Measurements from ENCODE around the gene CDKAL1.

Gene CDKAL1

DNA sequence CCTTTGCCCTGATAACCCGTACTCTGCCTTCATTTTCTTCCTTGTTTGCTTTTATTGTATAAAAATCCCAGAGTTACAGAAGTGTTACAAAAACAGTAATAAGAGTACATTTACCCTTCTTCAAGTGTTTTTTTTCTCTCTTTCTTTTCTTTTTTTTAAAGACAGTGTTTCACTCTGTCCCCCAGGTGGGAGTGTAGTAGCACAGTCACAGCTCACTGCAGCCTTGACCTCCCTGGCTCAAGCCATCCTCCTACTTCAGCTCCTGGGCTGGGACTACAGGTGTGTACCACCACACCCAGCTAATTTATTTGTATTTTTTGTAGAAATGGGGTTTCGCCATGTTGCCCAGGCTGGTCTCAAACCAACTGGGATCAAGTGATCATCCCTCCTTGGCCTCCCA is 402.7 kb downstream of the CDKAL1 start:
- Histone ChIP-seq H3K27me3 (ENCODE audit: control insufficient read depth, insufficient read depth, low read length) (no peaks in the 10 kb centered on the region), H3K4me2 (ENCODE audit: low read length) (no peak overlapping the region), H3K79me2 (no peaks in the 10 kb centered on the region), H3K27ac (no peak overlapping the region), H3K36me3 (ENCODE audit: control insufficient read depth, insufficient read depth, low read length) (no peaks in the 10 kb centered on the region), H2AFZ (no peak overlapping the region), H3K9ac (no peak overlapping the region), H3K4me3 (ENCODE audit: low read depth, low read length) (no peak overlapping the region), H3K4me1 (no peaks in the 10 kb centered on the region), H3K9me3 (ENCODE audit: control insufficient read depth, low read length) (no peaks in the 10 kb centered on the region)
- TF ChIP-seq, protein P1, sequence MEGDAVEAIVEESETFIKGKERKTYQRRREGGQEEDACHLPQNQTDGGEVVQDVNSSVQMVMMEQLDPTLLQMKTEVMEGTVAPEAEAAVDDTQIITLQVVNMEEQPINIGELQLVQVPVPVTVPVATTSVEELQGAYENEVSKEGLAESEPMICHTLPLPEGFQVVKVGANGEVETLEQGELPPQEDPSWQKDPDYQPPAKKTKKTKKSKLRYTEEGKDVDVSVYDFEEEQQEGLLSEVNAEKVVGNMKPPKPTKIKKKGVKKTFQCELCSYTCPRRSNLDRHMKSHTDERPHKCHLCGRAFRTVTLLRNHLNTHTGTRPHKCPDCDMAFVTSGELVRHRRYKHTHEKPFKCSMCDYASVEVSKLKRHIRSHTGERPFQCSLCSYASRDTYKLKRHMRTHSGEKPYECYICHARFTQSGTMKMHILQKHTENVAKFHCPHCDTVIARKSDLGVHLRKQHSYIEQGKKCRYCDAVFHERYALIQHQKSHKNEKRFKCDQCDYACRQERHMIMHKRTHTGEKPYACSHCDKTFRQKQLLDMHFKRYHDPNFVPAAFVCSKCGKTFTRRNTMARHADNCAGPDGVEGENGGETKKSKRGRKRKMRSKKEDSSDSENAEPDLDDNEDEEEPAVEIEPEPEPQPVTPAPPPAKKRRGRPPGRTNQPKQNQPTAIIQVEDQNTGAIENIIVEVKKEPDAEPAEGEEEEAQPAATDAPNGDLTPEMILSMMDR (IDR thresholded peaks at IDR 0.05), result no peak

GRCh38 chr6:20939161-20939775 is 405.0 kb downstream of the CDKAL1 start:
- Histone ChIP-seq H3K79me2 (no peaks in the 10 kb centered on the region), H2AFZ (no peak overlapping the region), H3K36me3 (ENCODE audit: control insufficient read depth, insufficient read depth, low read length) (no peaks in the 10 kb centered on the region), H3K4me2 (ENCODE audit: low read length) (no peak overlapping the region), H3K27me3 (ENCODE audit: control insufficient read depth, insufficient read depth, low read length) (no peaks in the 10 kb centered on the region), H3K27ac (no peak overlapping the region), H3K4me1 (no peaks in the 10 kb centered on the region), H3K4me3 (ENCODE audit: low read depth, low read length) (no peak overlapping the region), H3K9me3 (ENCODE audit: control insufficient read depth, low read length) (no peaks in the 10 kb centered on the region), H3K9ac (no peak overlapping the region)
- TF ChIP-seq, protein P1 (IDR thresholded peaks at IDR 0.05), result no peak

- Histone ChIP-seq H3K79me2 (no peaks in the 10 kb centered on the region), H3K4me1 (no peaks in the 10 kb centered on the region), H3K4me2 (ENCODE audit: low read length) (no peak overlapping the region)
Measured at GRCh38 chr6:20943040-20943627, 408.9 kb downstream of the CDKAL1 start.

GRCh38 chr6:20943922-20944321 is 409.7 kb downstream of the CDKAL1 start:
- Histone ChIP-seq H3K4me2 (ENCODE audit: low read length) (no peak overlapping the region), H3K9me3 (ENCODE audit: control insufficient read depth, low read length) (no peaks in the 10 kb centered on the region), H3K36me3 (ENCODE audit: control insufficient read depth, insufficient read depth, low read length) (no peaks in the 10 kb centered on the region), H3K27me3 (ENCODE audit: control insufficient read depth, insufficient read depth, low read length) (no peaks in the 10 kb centered on the region), H3K9ac (no peak overlapping the region), H3K27ac (no peak overlapping the region), H3K4me3 (ENCODE audit: low read depth, low read length) (no peak overlapping the region), H3K79me2 (no peaks in the 10 kb centered on the region), H3K4me1 (no peaks in the 10 kb centered on the region), H2AFZ (no peak overlapping the region)
- TF ChIP-seq, protein P1 (IDR thresholded peaks at IDR 0.05), result no peak

More at GRCh38 chr6:20943040-20943627, 408.9 kb downstream of the CDKAL1 start:
- Histone ChIP-seq H3K27ac (no peak overlapping the region), H3K4me3 (ENCODE audit: low read depth, low read length) (no peak overlapping the region), H2AFZ (no peak overlapping the region), H3K9me3 (ENCODE audit: control insufficient read depth, low read length) (no peaks in the 10 kb centered on the region), H3K9ac (no peak overlapping the region), H3K36me3 (ENCODE audit: control insufficient read depth, insufficient read depth, low read length) (no peaks in the 10 kb centered on the region), H3K27me3 (ENCODE audit: control insufficient read depth, insufficient read depth, low read length) (no peaks in the 10 kb centered on the region)
- TF ChIP-seq, protein P1 (IDR thresholded peaks at IDR 0.05), result no peak

GRCh38 chr6:20946022-20946421 is 411.8 kb downstream of the CDKAL1 start:
- H3K4me2 ChIP-seq (ENCODE audit: low read length), result no peak overlapping the region
- H3K9me3 ChIP-seq (ENCODE audit: control insufficient read depth, low read length), result no peaks in the 10 kb centered on the region
- no peak overlapping the region for H3K4me3 ChIP-seq (ENCODE audit: low read depth, low read length)
- H3K79me2 ChIP-seq, result no peaks in the 10 kb centered on the region
- TF ChIP-seq, protein P1 (IDR thresholded peaks at IDR 0.05), result no peak
- H2AFZ ChIP-seq, result no peak overlapping the region
- no peak overlapping the region for H3K27ac ChIP-seq
- no peak overlapping the region for H3K9ac ChIP-seq
- H3K27me3 ChIP-seq (ENCODE audit: control insufficient read depth, insufficient read depth, low read length), result no peaks in the 10 kb centered on the region
- H3K4me1 ChIP-seq, result no peaks in the 10 kb centered on the region
- H3K36me3 ChIP-seq (ENCODE audit: control insufficient read depth, insufficient read depth, low read length), result no peaks in the 10 kb centered on the region

All from parathyroid adenoma (tissue), 2 donors.